SH-SY5Y (cell line): ENCODE results near the gene SHROOM4.

Experiments
- GATA2 ChIP-seq: IDR thresholded peaks from 2 replicates; pipeline ENCODE4 v1.6.1; 2011; ENCODE audit warnings: mild to moderate bottlenecking, low read depth, low read length
- GATA3 ChIP-seq: IDR thresholded peaks from 2 replicates; pipeline ENCODE4 v1.6.1; 2011; ENCODE audit warnings: low read depth, mild to moderate bottlenecking, low read length, moderate library complexity

- TF ChIP-seq GATA3 (no peak), GATA2 (no peak)
Measured at GRCh38 chrX:50671661-50672060, 142.3 kb downstream of the SHROOM4 start.
